Measurements from ENCODE around the gene PROZ. TPM values are rescaled to one million over a fixed set of nuclear protein-coding genes. Genes with fewer than 3 reads are reported as not detected.

The PROZ gene
- total and polyA plus RNA-seq, 2 of the 13 experiments (the other 11 are each of a cell fraction or from before 2014, with no cell fraction given), result 5.6 to 22.5 TPM

- no peak for TF ChIP-seq ZBTB39 (CRISPR knock-in tag; IDR thresholded peaks at IDR 0.05)
- TF ChIP-seq SALL2 (CRISPR knock-in tag; IDR thresholded peaks at IDR 0.05), result peak; percentile 81
- peak; percentile 88 to 96 for TF ChIP-seq HMGXB4 (CRISPR knock-in tag; IDR thresholded peaks at IDR 0.05; ENCODE audit: borderline replicate concordance in 1 of 2, low read depth in 1 of 2)
- peak; percentile 77; the same call in 1 of the 2 replicates for TF ChIP-seq REPIN1 (CRISPR knock-in tag; IDR thresholded peaks at IDR 0.05; ENCODE audit: borderline replicate concordance, low read depth)
- TF ChIP-seq ELF1 (CRISPR knock-in tag; IDR thresholded peaks at IDR 0.05), result peak; percentile 73; the same call in 1 of the 2 replicates
- peak; percentile 96 for TF ChIP-seq ARID4A (CRISPR knock-in tag; IDR thresholded peaks at IDR 0.05; ENCODE audit: borderline replicate concordance)
- peak; percentile 66; the same call in 1 of the 2 replicates for TF ChIP-seq ARID5B (CRISPR knock-in tag; IDR thresholded peaks at IDR 0.05)
- no peak for TF ChIP-seq ZBTB1 (CRISPR knock-in tag; IDR thresholded peaks at IDR 0.05; ENCODE audit: borderline replicate concordance)
- peak; percentile 88 for TF ChIP-seq PHF5A (CRISPR knock-in tag; IDR thresholded peaks at IDR 0.05; ENCODE audit: low read depth, unreplicated experiment)
- 0 out of 2 replicates have a peak, but pooled peaks have one; percentile 81 for TF ChIP-seq ZNF20 (CRISPR knock-in tag; IDR thresholded peaks at IDR 0.05)
- TF ChIP-seq YEATS2 (CRISPR knock-in tag; IDR thresholded peaks at IDR 0.05; ENCODE audit: borderline replicate concordance), result peak; percentile 96
- TF ChIP-seq TCF7L2 (IDR thresholded peaks at IDR 0.05; ENCODE audit: low read depth, low read length), result no peak
- peak; percentile 81 for TF ChIP-seq TBX2 (CRISPR knock-in tag; IDR thresholded peaks at IDR 0.05; ENCODE audit: borderline replicate concordance)
- peak; percentile 84 for TF ChIP-seq HCFC1 (IDR thresholded peaks at IDR 0.05; ENCODE audit: low read depth, low read length)
- peak; percentile 55; the same call in 1 of the 2 replicates for TF ChIP-seq JUN (CRISPR knock-in tag; IDR thresholded peaks at IDR 0.05)
These were observed 50.2 kb downstream of the PROZ start, which contains the start of gene PCID2 (continued) for GRCh38 chr13:113208421-113209335.

Measured in HepG2 (cell line).